ENCODE measurements around the gene SCO1. TPM values are rescaled to one million over a fixed set of nuclear protein-coding genes. Genes with fewer than 3 reads are reported as not detected.
A peak's percentile ranks its signal among the peaks of the same experiment; 100 is the strongest.

The SCO1 gene
- total and polyA plus RNA-seq, 5 donors from 2014 or later: 14.7 to 17.5 (median 16.0) TPM

- DNase-seq: no peak
- H3K9me3 Mint-ChIP-seq: no peaks in the 10 kb centered on the region
- no peak for ATAC-seq (ENCODE audit: low read depth in 2 of 2)
- no peaks in the 10 kb centered on the region for H3K4me1 Mint-ChIP-seq
- no peaks in the 10 kb centered on the region for H3K4me1 ChIP-seq (ENCODE audit: control insufficient read depth, insufficient read depth, low read length, poor library complexity, severe bottlenecking)
- no peak overlapping the region for H3K27ac ChIP-seq (ENCODE audit: insufficient read depth, low read length, poor library complexity, severe bottlenecking)
- H3K4me3 Mint-ChIP-seq: no peak overlapping the region
- H3K9me3 ChIP-seq (ENCODE audit: control insufficient read depth in 2 of 2, low read length in 2 of 2): no peaks in the 10 kb centered on the region
- H3K27me3 Mint-ChIP-seq: no peaks in the 10 kb centered on the region
- H3K4me3 ChIP-seq (ENCODE audit: low read depth, low read length): no peak overlapping the region
- no peaks in the 10 kb centered on the region for H3K27me3 ChIP-seq (ENCODE audit: control insufficient read depth, insufficient read depth, low read length)
- peaks cover 34% of the 10 kb centered on the region for H3K36me3 Mint-ChIP-seq
- peaks cover 7% of the 10 kb centered on the region for H3K36me3 ChIP-seq (ENCODE audit: control insufficient read depth, insufficient read depth, low read length)
- no peak overlapping the region for H3K27ac Mint-ChIP-seq
These were observed 65.6 kb downstream of the SCO1 start for GRCh38 chr17:10631701-10632100.

GRCh38 chr17:10631048-10631700, 66.2 kb downstream of the SCO1 start:
- H3K27me3 ChIP-seq (ENCODE audit: control insufficient read depth, insufficient read depth, low read length): no peaks in the 10 kb centered on the region
- peaks cover 7% of the 10 kb centered on the region for H3K36me3 ChIP-seq (ENCODE audit: control insufficient read depth, insufficient read depth, low read length)
- no peaks in the 10 kb centered on the region for H3K4me1 Mint-ChIP-seq
- no peaks in the 10 kb centered on the region for H3K27me3 Mint-ChIP-seq
- no peak overlapping the region for H3K4me3 Mint-ChIP-seq
- no peak overlapping the region for H3K27ac ChIP-seq (ENCODE audit: insufficient read depth, low read length, poor library complexity, severe bottlenecking)
- no peaks in the 10 kb centered on the region for H3K9me3 ChIP-seq (ENCODE audit: control insufficient read depth in 2 of 2, low read length in 2 of 2)
- no peak for ATAC-seq (ENCODE audit: low read depth in 2 of 2)
- H3K4me3 ChIP-seq (ENCODE audit: low read depth, low read length): no peak overlapping the region
- no peaks in the 10 kb centered on the region for H3K9me3 Mint-ChIP-seq
- DNase-seq: peak in 1 of 3 donors; percentile 23
- peaks cover 34% of the 10 kb centered on the region for H3K36me3 Mint-ChIP-seq
- H3K4me1 ChIP-seq (ENCODE audit: control insufficient read depth, insufficient read depth, low read length, poor library complexity, severe bottlenecking): no peaks in the 10 kb centered on the region
- H3K27ac Mint-ChIP-seq: no peak overlapping the region

GRCh38 chr17:10629706-10630105, 67.6 kb downstream of the SCO1 start:
- no peak for DNase-seq

GRCh38 chr17:10628756-10629155, 68.6 kb downstream of the SCO1 start:
- Mint-ChIP-seq H3K27ac (no peak overlapping the region), H3K27me3 (no peaks in the 10 kb centered on the region), H3K4me1 (no peaks in the 10 kb centered on the region), H3K9me3 (no peaks in the 10 kb centered on the region), H3K36me3 (peaks cover 19% of the 10 kb centered on the region), H3K4me3 (no peak overlapping the region)
- H3K9me3 ChIP-seq (ENCODE audit: control insufficient read depth in 2 of 2, low read length in 2 of 2): no peaks in the 10 kb centered on the region
- no peak overlapping the region for H3K27ac ChIP-seq (ENCODE audit: insufficient read depth, low read length, poor library complexity, severe bottlenecking)
- H3K27me3 ChIP-seq (ENCODE audit: control insufficient read depth, insufficient read depth, low read length): no peaks in the 10 kb centered on the region
- ATAC-seq (ENCODE audit: low read depth in 2 of 2) (no peak), DNase-seq (no peak)
- no peak overlapping the region for H3K4me3 ChIP-seq (ENCODE audit: low read depth, low read length)
- no peaks in the 10 kb centered on the region for H3K36me3 ChIP-seq (ENCODE audit: control insufficient read depth, insufficient read depth, low read length)
- H3K4me1 ChIP-seq (ENCODE audit: control insufficient read depth, insufficient read depth, low read length, poor library complexity, severe bottlenecking): no peaks in the 10 kb centered on the region

More at GRCh38 chr17:10629706-10630105, 67.6 kb downstream of the SCO1 start:
- Histone ChIP-seq H3K27ac (ENCODE audit: insufficient read depth, low read length, poor library complexity, severe bottlenecking) (no peak overlapping the region), H3K27me3 (ENCODE audit: control insufficient read depth, insufficient read depth, low read length) (no peaks in the 10 kb centered on the region), H3K36me3 (ENCODE audit: control insufficient read depth, insufficient read depth, low read length) (peaks cover 4% of the 10 kb centered on the region), H3K9me3 (ENCODE audit: control insufficient read depth in 2 of 2, low read length in 2 of 2) (no peaks in the 10 kb centered on the region), H3K4me3 (ENCODE audit: low read depth, low read length) (no peak overlapping the region), H3K4me1 (ENCODE audit: control insufficient read depth, insufficient read depth, low read length, poor library complexity, severe bottlenecking) (no peaks in the 10 kb centered on the region)
- Mint-ChIP-seq H3K4me1 (no peaks in the 10 kb centered on the region), H3K27ac (no peak overlapping the region), H3K4me3 (no peak overlapping the region), H3K36me3 (peaks cover 21% of the 10 kb centered on the region), H3K9me3 (no peaks in the 10 kb centered on the region), H3K27me3 (no peaks in the 10 kb centered on the region)
- no peak for ATAC-seq (ENCODE audit: low read depth in 2 of 2)

GRCh38 chr17:10626390-10626789, 70.9 kb downstream of the SCO1 start:
- ATAC-seq (ENCODE audit: low read depth in 2 of 2): no peak
- Mint-ChIP-seq H3K27me3 (no peaks in the 10 kb centered on the region), H3K4me3 (no peak overlapping the region), H3K36me3 (peaks cover 16% of the 10 kb centered on the region), H3K4me1 (no peaks in the 10 kb centered on the region), H3K27ac (no peak overlapping the region), H3K9me3 (no peaks in the 10 kb centered on the region)
- Histone ChIP-seq H3K27me3 (ENCODE audit: control insufficient read depth, insufficient read depth, low read length) (no peaks in the 10 kb centered on the region), H3K4me3 (ENCODE audit: low read depth, low read length) (no peak overlapping the region), H3K27ac (ENCODE audit: insufficient read depth, low read length, poor library complexity, severe bottlenecking) (no peak overlapping the region), H3K4me1 (ENCODE audit: control insufficient read depth, insufficient read depth, low read length, poor library complexity, severe bottlenecking) (no peaks in the 10 kb centered on the region), H3K9me3 (ENCODE audit: control insufficient read depth in 2 of 2, low read length in 2 of 2) (no peaks in the 10 kb centered on the region), H3K36me3 (ENCODE audit: control insufficient read depth, insufficient read depth, low read length) (no peaks in the 10 kb centered on the region)
- no peak for DNase-seq

- ATAC-seq (ENCODE audit: low read depth in 2 of 2) (no peak), DNase-seq (no peak)
- Histone ChIP-seq H3K36me3 (ENCODE audit: control insufficient read depth, insufficient read depth, low read length) (no peaks in the 10 kb centered on the region), H3K9me3 (ENCODE audit: control insufficient read depth in 2 of 2, low read length in 2 of 2) (no peaks in the 10 kb centered on the region), H3K4me1 (ENCODE audit: control insufficient read depth, insufficient read depth, low read length, poor library complexity, severe bottlenecking) (no peaks in the 10 kb centered on the region), H3K27me3 (ENCODE audit: control insufficient read depth, insufficient read depth, low read length) (no peaks in the 10 kb centered on the region), H3K4me3 (ENCODE audit: low read depth, low read length) (no peak overlapping the region), H3K27ac (ENCODE audit: insufficient read depth, low read length, poor library complexity, severe bottlenecking) (no peak overlapping the region)
- Mint-ChIP-seq H3K27ac (no peak overlapping the region), H3K36me3 (peaks cover 5% of the 10 kb centered on the region), H3K9me3 (no peaks in the 10 kb centered on the region), H3K4me3 (no peak overlapping the region), H3K4me1 (no peaks in the 10 kb centered on the region), H3K27me3 (no peaks in the 10 kb centered on the region)
These were observed 72.4 kb downstream of the SCO1 start for GRCh38 chr17:10624969-10625368.

- Histone ChIP-seq H3K36me3 (ENCODE audit: control insufficient read depth, insufficient read depth, low read length) (no peaks in the 10 kb centered on the region), H3K27ac (ENCODE audit: insufficient read depth, low read length, poor library complexity, severe bottlenecking) (no peak overlapping the region), H3K4me3 (ENCODE audit: low read depth, low read length) (no peak overlapping the region), H3K4me1 (ENCODE audit: control insufficient read depth, insufficient read depth, low read length, poor library complexity, severe bottlenecking) (no peaks in the 10 kb centered on the region), H3K27me3 (ENCODE audit: control insufficient read depth, insufficient read depth, low read length) (no peaks in the 10 kb centered on the region), H3K9me3 (ENCODE audit: control insufficient read depth in 2 of 2, low read length in 2 of 2) (no peaks in the 10 kb centered on the region)
- Mint-ChIP-seq H3K27ac (no peak overlapping the region), H3K36me3 (no peaks in the 10 kb centered on the region), H3K4me1 (no peaks in the 10 kb centered on the region), H3K27me3 (no peaks in the 10 kb centered on the region), H3K4me3 (no peak overlapping the region), H3K9me3 (no peaks in the 10 kb centered on the region)
- DNase-seq: no peak
- no peak for ATAC-seq (ENCODE audit: low read depth in 2 of 2)
These were observed 73.5 kb downstream of the SCO1 start for GRCh38 chr17:10623737-10624338.
